Prostate gland (tissue), 2 donors: ENCODE data around the gene MCC.

Source experiments
- POLR2A ChIP-seq: fragments of 450-650 bp; IDR thresholded peaks from one replicate; pipeline ENCODE4 v1.6.1; 2016; ENCODE audit warnings: antibody characterized with exemption, mild to moderate bottlenecking
- POLR2AphosphoS5 ChIP-seq: sonication (generic); formaldehyde crosslinking; IDR thresholded peaks from one replicate; pipeline ENCODE4 v1.6.1; 2017; ENCODE audit warnings: antibody characterized with exemption
- TF ChIP-seq, protein P1 (sequence below), 4 experiments: fragments of 200-600 bp in 2 of 4; fragments of 450-650 bp in 2 of 4; sonication (generic) in 2 of 4; IDR thresholded peaks; 1 replicate in 3 of 4; 2 replicates in 1 of 4; pipeline ENCODE4 v1.5.1; 2016 to 2019; ENCODE audit warnings: antibody characterized with exemption in 4 of 4, mild to moderate bottlenecking in 2 of 4, moderate library complexity in 2 of 4

DNA sequence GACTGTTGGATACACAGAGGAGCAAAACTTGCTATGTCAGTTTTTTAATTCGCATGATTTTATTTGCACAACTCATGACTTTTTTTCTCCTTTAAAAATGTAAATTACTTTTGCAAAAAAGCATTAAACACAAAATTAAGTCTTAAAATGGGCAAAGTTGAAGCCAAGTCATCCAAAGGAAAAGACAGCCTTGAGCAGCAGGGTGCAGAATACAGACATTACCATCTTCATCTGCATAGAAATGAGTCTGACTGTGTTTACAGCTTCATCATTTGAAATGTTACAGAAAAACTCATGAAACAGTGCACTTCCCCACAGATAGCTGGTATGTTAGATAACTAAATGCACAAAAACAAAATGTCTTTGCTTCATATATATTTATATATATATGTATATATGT, 154.8 kb downstream of the MCC start:
- no peak for TF ChIP-seq POLR2AphosphoS5
- TF ChIP-seq, protein P1, sequence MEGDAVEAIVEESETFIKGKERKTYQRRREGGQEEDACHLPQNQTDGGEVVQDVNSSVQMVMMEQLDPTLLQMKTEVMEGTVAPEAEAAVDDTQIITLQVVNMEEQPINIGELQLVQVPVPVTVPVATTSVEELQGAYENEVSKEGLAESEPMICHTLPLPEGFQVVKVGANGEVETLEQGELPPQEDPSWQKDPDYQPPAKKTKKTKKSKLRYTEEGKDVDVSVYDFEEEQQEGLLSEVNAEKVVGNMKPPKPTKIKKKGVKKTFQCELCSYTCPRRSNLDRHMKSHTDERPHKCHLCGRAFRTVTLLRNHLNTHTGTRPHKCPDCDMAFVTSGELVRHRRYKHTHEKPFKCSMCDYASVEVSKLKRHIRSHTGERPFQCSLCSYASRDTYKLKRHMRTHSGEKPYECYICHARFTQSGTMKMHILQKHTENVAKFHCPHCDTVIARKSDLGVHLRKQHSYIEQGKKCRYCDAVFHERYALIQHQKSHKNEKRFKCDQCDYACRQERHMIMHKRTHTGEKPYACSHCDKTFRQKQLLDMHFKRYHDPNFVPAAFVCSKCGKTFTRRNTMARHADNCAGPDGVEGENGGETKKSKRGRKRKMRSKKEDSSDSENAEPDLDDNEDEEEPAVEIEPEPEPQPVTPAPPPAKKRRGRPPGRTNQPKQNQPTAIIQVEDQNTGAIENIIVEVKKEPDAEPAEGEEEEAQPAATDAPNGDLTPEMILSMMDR (IDR thresholded peaks at IDR 0.05), result no peak
- TF ChIP-seq POLR2A, result no peak
